Measurements from ENCODE around the gene AGTPBP1. TPM values are rescaled to one million over a fixed set of nuclear protein-coding genes. Genes with fewer than 3 reads are reported as not detected.

Gene AGTPBP1
- total RNA-seq, 4 donors from 2014 or later, result 16.9 to 35.2 (median 20.5) TPM

DNA sequence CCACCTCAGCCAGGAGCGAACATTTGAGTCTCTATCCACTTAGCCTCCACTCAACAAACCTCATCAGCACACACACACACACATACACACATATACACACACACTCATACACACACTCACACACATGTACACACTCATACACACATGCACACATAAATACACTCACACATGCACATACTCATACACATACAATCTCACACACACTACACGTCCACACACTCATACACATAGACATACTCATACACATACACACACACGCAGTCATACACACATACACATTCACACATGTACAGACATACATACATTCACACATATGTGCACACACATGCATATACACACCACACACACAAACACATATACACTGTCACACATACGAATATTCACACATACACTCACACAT lies 208.2 kb downstream of the AGTPBP1 start:
- TF ChIP-seq POLR2A (IDR thresholded peaks at IDR 0.05), result no peak
- TF ChIP-seq, protein P1, sequence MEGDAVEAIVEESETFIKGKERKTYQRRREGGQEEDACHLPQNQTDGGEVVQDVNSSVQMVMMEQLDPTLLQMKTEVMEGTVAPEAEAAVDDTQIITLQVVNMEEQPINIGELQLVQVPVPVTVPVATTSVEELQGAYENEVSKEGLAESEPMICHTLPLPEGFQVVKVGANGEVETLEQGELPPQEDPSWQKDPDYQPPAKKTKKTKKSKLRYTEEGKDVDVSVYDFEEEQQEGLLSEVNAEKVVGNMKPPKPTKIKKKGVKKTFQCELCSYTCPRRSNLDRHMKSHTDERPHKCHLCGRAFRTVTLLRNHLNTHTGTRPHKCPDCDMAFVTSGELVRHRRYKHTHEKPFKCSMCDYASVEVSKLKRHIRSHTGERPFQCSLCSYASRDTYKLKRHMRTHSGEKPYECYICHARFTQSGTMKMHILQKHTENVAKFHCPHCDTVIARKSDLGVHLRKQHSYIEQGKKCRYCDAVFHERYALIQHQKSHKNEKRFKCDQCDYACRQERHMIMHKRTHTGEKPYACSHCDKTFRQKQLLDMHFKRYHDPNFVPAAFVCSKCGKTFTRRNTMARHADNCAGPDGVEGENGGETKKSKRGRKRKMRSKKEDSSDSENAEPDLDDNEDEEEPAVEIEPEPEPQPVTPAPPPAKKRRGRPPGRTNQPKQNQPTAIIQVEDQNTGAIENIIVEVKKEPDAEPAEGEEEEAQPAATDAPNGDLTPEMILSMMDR (IDR thresholded peaks at IDR 0.05), result no peak
- no peak for TF ChIP-seq EP300 (IDR thresholded peaks at IDR 0.05)
- no peak for DNase-seq (ENCODE audit: low spot score in 2 of 2)
- WGBS, 2 donors, result 93 to 99% methylated on average over 4 of the region's 4 CpGs
- H3K9me3 ChIP-seq, result peaks cover 0 to 2% (median 0%) of the 10 kb centered on the region in 4 donors
- H3K27ac ChIP-seq, result no peak overlapping the region
- no peaks in the 10 kb centered on the region for H3K27me3 ChIP-seq
- no peaks in the 10 kb centered on the region for H3K36me3 ChIP-seq
- H3K4me1 ChIP-seq, result no peaks in the 10 kb centered on the region
- no peak overlapping the region for H3K4me3 ChIP-seq

DNA sequence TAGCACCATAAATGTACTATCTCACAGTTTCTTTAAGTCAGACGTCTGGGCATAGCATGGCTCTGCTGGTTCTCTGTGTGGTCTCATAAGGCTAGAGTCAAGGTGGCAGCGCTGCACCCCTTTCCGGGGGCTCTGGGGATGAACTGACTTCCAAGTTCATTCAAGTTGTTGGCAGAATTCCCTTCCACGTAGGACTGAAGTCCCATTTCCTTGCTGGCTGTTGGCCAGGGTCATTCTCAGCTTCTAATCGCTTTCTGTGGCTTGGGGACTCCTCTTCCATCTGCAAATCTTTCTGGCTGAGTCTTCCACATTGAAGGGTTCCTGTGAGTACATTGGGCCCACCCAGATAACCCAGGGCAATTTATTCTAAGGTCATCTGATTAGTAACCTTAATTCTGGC lies 211.0 kb downstream of the AGTPBP1 start:
- no peak for DNase-seq (ENCODE audit: low spot score in 2 of 2)
- Histone ChIP-seq H3K4me1 (no peaks in the 10 kb centered on the region), H3K27me3 (no peaks in the 10 kb centered on the region), H3K36me3 (no peaks in the 10 kb centered on the region), H3K9me3 (peaks cover 0 to 5% (median 0%) of the 10 kb centered on the region in 4 donors), H3K27ac (no peak overlapping the region), H3K4me3 (no peak overlapping the region)
- 53 to 67% methylated on average over 5 of the region's 5 CpGs for WGBS, 2 donors
- TF ChIP-seq POLR2A (IDR thresholded peaks at IDR 0.05) (no peak), EP300 (IDR thresholded peaks at IDR 0.05) (no peak)
- TF ChIP-seq, protein P1 (IDR thresholded peaks at IDR 0.05), result no peak

- no peak for DNase-seq (ENCODE audit: low spot score in 2 of 2)
- Histone ChIP-seq H3K9me3 (peaks cover 0 to 5% (median 0%) of the 10 kb centered on the region in 4 donors), H3K36me3 (no peaks in the 10 kb centered on the region), H3K27ac (peak overlapping the region in 1 of 4 donors; percentile 39), H3K4me1 (no peaks in the 10 kb centered on the region), H3K27me3 (no peaks in the 10 kb centered on the region), H3K4me3 (no peak overlapping the region)
- WGBS, 2 donors, result 93% methylated on average over 4 of the region's 4 CpGs
- TF ChIP-seq EP300 (IDR thresholded peaks at IDR 0.05), result no peak
- TF ChIP-seq, protein P1 (IDR thresholded peaks at IDR 0.05), result no peak
- TF ChIP-seq POLR2A (IDR thresholded peaks at IDR 0.05), result no peak
Measured at GRCh38 chr9:85528607-85529006, 213.1 kb downstream of the AGTPBP1 start.

DNA sequence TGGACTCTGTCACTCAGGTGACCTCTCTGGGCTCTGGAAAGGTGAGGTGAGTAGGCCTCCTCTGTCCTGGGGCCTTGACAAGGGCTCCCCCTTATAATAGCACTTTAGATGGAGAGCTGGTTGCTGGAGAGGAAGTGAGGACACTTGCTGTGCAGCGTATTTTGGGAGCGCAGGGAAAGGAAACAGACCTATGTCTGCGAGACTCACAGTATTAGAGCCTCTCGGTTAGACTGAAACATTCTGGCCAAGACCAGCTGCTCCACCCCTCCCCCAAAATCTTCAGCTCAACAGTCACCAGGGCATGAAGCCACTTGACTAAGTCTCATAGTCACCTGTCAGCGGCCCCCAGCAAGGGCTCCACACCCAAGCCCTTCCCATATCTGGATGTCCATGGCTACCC lies 213.6 kb downstream of the AGTPBP1 start:
- H3K4me1 ChIP-seq, result peaks cover 0 to 2% (median 0%) of the 10 kb centered on the region in 4 donors
- TF ChIP-seq EP300 (IDR thresholded peaks at IDR 0.05), result no peak
- TF ChIP-seq POLR2A (IDR thresholded peaks at IDR 0.05), result no peak
- TF ChIP-seq, protein P1 (IDR thresholded peaks at IDR 0.05), result no peak
- H3K4me3 ChIP-seq, result no peak overlapping the region
- no peaks in the 10 kb centered on the region for H3K27me3 ChIP-seq
- no peak for DNase-seq (ENCODE audit: low spot score in 2 of 2)
- peak overlapping the region in 1 of 4 donors; percentile 39 for H3K27ac ChIP-seq
- H3K36me3 ChIP-seq, result no peaks in the 10 kb centered on the region
- WGBS, 2 donors, result 88 to 94% methylated on average over 5 of the region's 5 CpGs
- peaks cover 0 to 5% (median 0%) of the 10 kb centered on the region in 4 donors for H3K9me3 ChIP-seq

GRCh38 chr9:85527331-85528020 lies 214.3 kb downstream of the AGTPBP1 start:
- H3K27ac ChIP-seq, result peak overlapping the region in 1 of 4 donors; percentile 39
- TF ChIP-seq EP300 (IDR thresholded peaks at IDR 0.05), result peak in 1 of 2 donors; percentile 12
- TF ChIP-seq, protein P1 (IDR thresholded peaks at IDR 0.05), result no peak
- no peak for DNase-seq (ENCODE audit: low spot score in 2 of 2)
- H3K27me3 ChIP-seq, result no peaks in the 10 kb centered on the region
- no peaks in the 10 kb centered on the region for H3K36me3 ChIP-seq
- H3K4me3 ChIP-seq, result no peak overlapping the region
- H3K4me1 ChIP-seq, result peaks cover 0 to 8% (median 3%) of the 10 kb centered on the region in 4 donors
- H3K9me3 ChIP-seq, result peaks cover 0 to 3% (median 0%) of the 10 kb centered on the region in 4 donors
- WGBS, 2 donors, result 58 to 67% methylated on average over 4 of the region's 4 CpGs
